HG02610 (cell line): ENCODE results near the gene EIF2S1.
"Not testable (repeated sequence)": the region's sequence is repeated elsewhere in the genome, so short reads cannot be mapped to it uniquely, and the experiment has no call there.

Experiments used
- ATAC-seq: cut with Tn5 transposase; IDR thresholded peaks from one replicate; pipeline ENCODE4 v1.9.1; 2021; ENCODE audit warnings: mild to moderate bottlenecking, moderate library complexity; ENCODE audit not compliant: unreplicated experiment

The EIF2S1 gene

DNA sequence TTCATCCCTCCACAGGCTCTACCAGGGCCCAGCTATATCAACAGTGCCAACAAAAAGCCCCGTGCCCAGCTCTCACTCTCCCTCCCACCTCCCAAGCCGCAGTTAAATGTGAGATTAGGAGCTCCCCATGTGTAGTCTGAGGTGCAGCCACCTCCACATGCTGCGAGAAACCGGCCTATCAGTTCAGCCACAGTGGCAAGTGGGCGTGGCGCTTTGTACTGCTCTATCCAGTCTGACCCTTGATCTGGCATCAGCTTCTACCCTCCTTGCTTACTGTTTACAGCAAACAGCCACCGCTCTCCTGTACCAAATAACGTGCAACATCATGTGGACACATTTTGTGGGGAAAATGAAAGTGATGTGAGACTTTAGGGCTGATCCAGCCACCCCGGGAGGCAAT, 50.2 kb downstream of the EIF2S1 start:
- no peak for ATAC-seq

DNA sequence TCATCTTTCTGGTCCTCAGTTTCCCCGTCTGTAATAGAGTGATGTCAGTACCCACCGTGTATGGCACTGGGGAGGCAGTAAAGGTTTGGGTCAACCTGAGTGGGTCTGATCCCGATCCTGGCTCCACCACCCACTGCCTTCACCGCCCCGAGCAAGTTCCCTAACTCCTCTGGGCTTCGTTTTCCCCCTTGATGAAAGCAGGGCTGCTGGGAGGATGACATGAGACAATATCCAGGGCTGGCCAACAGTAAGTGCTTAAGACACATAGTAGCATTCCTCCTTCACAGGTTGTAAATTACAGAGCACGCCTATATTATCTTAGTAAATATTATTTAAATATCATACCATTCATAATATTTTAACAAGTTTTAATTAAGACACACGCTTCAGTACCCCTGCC, 51.2 kb downstream of the EIF2S1 start:
- no peak for ATAC-seq

GRCh38 chr14:67411820-67412421, 51.8 kb downstream of the EIF2S1 start, which contains the start of gene PLEK2:
PLEK2 (minus strand) TSS chr14:67412165; CDS start chr14:67412059, 106 bp downstream.
- no peak for ATAC-seq

GRCh38 chr14:67413806-67414769, 54.0 kb downstream of the EIF2S1 start:
- no peak for ATAC-seq

DNA sequence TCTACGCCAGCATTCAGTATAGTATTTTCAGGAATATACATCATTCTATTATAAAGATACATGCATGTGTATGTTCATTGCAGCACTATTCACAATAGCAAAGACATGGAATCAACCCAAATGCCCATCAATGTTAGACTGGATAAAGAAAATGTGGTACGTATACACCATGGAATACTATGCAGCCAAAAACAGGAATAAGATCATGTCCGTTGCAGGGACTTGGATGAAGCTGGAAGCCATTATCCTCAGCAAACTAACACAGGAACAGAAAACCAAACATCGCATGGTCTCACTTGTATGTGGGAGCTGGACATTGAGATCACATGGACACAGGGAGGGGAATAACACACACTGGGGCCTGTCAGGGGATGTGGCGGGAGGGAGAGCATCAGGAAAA, 55.5 kb downstream of the EIF2S1 start:
- ATAC-seq, result not testable (repeated sequence)

- no peak for ATAC-seq
Measured at GRCh38 chr14:67416085-67416484, 56.0 kb downstream of the EIF2S1 start.

- ATAC-seq, result no peak
Measured at GRCh38 chr14:67416810-67417209, 56.7 kb downstream of the EIF2S1 start.

- no peak for ATAC-seq
Measured at GRCh38 chr14:67417633-67418032, 57.5 kb downstream of the EIF2S1 start.

- ATAC-seq, result no peak
Measured at GRCh38 chr14:67418401-67419191, 58.5 kb downstream of the EIF2S1 start.

DNA sequence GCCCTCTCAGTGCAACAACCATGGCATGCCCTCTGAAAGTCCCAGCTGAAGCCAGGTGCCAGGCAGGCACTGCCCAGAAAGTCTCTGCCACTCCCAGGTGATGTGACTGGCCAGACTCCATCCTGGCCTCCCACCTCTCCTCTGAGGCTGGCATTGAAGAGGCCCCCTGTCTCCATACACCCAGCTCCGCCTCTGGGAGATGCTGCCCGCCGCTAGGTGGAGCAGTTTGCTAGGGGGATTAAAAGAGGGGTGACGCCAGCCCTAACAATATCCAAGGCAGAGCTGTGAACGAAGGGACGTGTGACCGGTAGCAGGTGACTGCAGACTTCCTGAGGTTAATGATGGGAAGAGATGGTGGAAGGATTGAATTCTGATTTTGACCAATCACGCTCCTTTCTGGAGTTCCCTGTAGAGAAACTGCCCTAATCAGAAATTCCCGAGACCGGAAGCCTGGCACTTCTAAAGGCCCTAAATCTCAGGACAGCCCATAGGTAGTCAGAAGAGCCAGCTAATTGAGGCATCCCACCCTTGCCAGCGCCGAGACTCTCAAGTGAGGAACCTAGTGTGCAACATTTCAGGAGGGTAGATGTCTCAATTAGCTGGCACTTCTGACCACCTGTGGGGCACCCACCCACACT, 60.1 kb downstream of the EIF2S1 start:
- ATAC-seq, result no peak

GRCh38 chr14:67421356-67422224, 61.5 kb downstream of the EIF2S1 start:
- no peak for ATAC-seq

DNA sequence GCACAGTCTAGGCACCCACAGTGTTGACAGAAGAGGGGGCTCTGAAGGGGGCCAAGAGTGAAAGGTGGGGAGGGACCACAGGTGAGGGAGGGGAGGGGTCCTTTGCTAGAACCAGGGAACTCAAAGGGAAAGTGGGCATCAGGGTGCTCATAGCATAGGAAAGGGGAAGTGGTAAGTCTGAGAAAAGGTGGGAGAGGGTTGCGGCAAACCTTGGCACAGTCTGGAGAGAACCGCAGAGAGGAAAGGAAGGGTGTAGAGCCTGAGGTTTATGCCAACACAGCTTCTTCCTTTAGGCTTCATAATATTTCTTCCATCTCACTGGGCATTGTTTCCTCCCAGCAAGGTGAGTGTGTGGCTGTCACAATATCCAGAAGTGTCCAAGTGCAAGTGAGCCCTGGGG, 63.3 kb downstream of the EIF2S1 start:
- no peak for ATAC-seq

DNA sequence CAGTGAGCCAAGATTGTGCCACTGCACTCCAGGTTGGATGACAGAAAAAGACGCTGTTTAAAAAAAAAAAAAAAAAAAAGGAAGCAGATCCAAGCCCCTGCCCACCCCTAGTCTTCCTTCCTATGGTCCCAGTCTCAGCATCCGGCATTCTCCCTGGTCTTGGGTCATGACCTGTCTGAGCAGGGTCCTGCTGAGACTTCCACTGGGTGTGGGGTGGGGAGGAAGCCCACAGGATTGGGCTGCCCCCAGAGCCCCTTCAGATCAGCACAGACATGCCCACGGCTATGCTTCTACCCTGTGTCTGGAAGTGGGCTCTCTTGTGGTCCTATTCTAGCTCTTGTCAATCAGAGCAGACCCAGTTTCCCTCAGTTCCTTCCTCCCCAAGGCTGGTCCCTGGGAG, 64.4 kb downstream of the EIF2S1 start:
- ATAC-seq, result no peak

GRCh38 chr14:67425608-67426007, 65.5 kb downstream of the EIF2S1 start:
- no peak for ATAC-seq

DNA sequence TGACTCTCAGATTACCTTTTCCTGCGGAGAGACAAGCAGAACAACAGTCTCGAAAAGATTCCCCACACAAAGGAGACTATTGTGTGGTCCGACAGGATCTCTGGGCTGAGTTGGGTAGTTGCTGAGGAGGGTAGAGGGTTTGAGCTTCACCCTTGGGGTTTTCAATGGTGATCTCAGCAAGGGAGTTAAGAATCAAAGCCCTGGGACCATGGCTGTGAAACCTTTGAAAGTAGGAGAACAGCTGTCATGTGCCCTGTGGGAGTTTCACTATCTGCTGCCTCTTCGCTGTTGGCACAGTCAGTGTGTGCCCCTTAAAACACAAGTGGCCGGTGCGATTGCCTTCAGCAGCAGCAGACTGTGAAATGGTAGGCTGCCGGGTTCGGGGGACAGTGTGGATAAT, 66.0 kb downstream of the EIF2S1 start:
- no peak for ATAC-seq

DNA sequence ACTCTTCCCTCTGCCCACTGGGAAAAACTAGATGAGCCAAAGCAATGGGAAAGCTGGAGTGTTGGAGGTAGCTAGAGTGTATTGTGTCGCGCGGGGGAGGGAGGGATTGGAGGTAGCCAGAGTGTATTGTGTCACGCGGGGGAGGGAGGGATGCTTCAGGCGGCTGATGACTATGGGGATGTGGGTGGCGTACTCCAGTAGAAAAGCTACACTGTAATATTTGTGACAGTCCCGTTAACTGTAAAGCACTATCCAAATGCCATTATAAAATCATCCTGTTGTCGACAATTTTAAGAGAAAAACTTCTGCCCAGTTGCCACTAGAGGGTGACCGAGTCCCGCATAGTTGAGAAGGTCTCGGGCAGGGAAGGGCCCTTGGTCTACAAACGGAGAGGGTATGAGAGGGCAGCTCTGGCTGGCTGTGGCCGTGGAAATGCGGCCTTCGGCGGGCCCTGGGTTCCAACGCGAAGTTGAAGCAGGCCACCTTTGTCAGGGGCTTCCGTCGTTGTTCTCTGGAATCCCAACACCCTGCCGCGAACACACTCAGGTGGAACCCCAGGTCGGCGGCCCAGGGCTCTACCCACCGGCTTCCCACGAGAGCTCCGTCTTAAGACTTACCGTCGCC, 67.0 kb downstream of the EIF2S1 start:
- peak; percentile 56 for ATAC-seq

GRCh38 chr14:67428501-67429031, 68.4 kb downstream of the EIF2S1 start:
- ATAC-seq, result no peak

DNA sequence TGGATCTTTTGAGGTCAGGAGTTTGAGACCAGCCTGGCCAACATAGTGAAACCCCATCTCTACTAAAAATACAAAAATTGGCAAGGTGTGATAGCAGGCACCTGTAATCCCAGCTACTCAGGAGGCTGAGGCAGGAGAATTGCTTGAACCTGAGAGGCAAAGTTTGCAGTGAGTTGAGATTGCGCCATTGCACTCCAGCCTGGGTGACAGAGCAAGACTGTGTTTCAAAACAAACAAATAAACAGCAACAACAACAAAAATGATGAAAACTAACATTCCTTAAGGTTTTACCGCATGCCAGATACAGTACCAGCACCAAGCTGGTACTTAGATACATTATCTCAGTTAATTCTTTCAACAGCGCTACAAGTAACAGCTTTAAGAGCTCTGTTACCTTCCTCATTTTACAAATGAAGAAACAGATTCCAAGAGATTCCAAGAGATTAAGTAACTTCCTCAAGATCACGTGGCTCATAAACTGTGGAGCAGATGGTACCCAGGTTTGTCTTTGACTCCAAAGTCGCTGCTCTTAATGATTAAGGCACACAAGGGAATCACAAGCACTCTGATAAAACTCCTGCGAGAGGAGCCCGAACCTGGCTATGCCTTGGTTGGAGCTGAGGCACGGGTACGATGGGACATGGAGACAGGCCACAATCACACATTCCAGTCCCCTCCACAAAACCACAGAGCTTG, 69.5 kb downstream of the EIF2S1 start:
- no peak for ATAC-seq
